Head of caudate nucleus (tissue), 42 donors: Measurements from ENCODE around the gene NTN5.
"Not testable (repeated sequence)": the region's sequence is repeated elsewhere in the genome, so short reads cannot be mapped to it uniquely, and the experiment has no call there.

Experiments used
- DNase-seq, 42 donors: peaks; one replicate each; pipeline versions ENCODE4 v3.0.0 to v3.0.0-alpha.2; 2020 to 2021; ENCODE audit warnings: mixed read lengths in 7 of 42
- intact Hi-C: fragments of 100-400 bp; cut with DNase I; formaldehyde crosslinking; loops from one replicate; pipeline ENCODE4 v1.15.0; 2022

NTN5 gene

DNA sequence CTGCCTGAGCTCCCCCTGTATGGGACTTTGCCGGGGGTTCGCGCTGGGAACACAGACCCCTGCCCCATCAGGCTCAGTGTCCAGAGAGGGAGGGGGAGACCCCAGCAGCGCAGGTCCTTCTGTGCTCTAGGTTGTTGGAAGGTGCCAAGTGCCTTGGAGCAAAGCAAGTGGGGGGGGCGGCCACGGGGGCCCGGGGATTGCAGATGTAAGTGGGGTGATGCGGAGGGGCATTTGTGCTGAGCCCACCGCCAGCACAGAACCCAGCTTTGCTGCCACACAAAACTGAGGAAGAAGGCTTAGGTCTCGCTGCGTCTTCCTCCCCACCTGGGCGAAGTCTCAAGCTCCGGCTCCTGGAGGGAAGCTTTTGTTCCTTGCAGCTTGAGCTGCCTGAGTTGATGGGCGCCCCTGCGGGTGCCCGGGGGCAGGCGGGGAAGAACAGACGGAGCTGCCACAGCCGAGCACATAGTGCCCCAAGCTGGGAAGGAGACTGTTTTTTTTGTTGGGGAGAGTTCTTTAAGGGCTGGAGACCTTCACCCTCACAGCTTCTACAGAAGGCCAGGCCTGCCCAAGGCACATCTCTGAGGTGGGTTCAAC, 1.5 kb upstream of the NTN5 start:
- intact Hi-C loops = no loop called here
- no peak for DNase-seq

DNA sequence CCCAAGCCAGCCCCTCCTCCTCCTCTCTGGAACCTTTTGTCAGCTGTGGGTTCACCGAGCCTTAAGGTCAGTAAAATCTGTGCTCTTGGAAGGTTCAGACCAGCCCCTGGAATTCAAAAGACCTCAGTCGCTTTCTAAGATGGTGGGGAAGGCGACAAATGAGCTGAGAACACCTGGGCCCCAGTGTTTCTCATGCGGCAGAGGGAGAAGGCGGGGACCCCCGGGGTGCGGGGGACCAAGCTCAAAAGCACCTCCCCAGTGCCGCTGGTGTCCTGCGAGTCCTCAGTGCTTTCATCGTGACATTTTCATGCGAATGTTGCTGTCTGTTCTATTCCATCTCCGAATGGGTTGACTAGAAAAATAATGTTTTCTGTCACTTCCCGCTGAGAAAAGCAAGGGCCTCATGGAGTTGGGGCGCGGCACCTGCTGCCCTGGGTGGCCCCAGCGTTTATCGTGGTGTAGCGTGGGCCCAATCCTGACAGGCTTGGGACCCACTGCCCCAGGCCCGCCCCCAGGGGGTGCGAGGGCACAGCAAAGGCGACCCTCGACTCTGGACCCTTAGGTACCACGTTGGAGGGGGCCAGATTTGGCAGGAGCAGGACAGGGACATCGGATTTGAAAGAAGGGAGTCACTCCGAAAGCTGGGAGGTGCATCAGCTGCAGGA, 751 bp upstream of the NTN5 start:
- DNase-seq = no peak
- intact Hi-C loops = no loop called here

DNA sequence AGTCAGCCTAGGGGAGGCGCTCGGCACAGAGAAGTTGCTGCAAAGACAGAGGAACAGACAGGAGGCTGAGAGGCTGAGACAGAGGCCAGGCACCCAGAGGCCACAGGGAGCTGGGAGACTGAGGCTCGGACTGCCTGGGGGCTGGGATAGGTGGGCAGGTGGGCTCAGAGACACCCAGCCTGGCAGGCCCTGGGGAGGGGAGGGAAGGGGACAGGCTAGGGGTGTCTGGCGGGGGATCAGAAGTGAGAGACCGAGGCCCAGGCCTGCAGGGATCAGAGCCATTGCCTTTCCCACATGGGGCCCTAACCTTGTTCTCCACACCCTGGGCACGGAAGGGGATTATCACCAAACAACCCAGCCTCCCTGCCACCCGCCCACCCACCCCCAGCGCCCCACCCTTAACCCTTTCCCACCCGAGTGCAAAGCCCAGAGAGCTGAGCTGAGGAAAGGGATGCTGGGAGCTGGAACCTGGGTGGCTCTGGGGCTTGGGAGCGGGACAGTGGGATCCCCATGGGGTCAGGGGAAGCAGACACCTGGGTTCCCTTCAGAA, 1.3 kb downstream of the NTN5 start:
- intact Hi-C loops = no loop called here

DNA sequence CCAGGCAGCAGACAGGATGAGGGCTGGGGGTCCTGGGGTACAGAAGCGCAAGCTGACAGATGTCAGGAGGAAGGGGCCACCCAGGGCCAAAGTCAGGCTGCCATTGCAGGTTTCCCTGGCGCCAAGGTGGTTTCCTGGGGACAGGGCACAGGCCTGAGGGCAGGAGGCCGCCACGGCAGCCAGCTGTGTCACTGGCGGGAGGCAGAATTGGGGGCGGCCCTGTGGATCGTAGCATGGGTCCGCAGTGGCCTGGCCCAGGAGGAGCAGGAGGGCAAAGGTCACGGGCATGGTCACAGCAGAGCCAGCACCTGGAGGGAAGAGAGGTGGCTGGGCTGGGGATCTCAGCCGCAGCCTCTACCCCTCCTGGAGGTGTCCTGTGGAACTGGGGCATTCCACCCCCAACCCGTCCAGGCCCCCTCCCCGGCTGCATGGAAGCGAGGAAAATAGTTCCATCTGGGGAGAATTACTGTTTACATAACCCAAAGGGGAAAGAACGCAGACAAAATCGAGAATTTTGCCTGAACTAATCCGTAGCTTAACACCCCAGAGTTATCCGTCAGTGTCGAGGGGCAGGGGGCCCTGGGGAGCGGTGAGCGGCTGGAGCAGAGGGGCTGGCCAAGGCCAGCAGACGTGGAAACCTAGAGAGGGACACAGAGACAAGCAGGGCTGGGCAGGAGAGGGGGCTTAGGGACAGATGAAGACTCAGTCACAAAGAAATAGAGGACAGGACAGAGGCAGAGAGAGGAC, 1.9 kb downstream of the NTN5 start:
- intact Hi-C loops = no loop called here
- DNase-seq = no peak

More for the DNA sequence above, 1.3 kb downstream of the NTN5 start:
- no peak for DNase-seq

DNA sequence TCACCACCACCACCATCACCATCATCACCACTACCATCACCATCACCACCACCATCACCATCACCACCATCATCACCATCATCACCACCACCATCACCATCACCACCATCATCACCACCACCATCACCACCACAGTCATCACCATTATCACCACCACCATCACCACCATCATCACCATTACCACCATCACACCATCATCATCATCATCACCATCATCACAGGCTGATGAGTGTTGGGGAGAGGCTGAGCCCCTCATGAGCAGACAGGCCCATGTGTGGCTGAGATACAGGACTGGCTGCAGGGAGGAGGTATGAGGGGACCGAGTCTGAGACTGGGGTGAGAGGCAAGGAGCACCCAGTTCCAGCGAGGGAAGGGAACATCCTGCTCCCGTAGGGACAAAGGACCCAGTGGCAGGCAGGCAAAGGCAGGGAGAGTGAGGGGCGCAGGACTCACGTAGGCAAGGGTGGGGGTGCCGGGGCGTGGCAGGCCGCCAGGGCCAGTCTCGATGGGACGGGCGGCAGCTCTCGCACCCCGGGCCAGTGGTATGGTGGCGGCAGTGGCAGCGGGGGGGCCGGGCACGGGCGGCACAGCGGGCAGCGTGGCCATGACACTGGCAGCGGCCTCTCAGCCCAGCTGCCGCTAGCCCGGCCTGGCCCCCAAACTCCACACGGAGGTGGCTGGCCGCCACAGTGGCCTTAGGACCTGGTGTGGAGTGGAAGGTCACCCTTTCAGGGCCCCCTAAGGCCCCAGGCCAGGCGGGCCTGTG, 2.7 kb downstream of the NTN5 start:
- intact Hi-C loops = no loop called here
- DNase-seq = no peak

DNA sequence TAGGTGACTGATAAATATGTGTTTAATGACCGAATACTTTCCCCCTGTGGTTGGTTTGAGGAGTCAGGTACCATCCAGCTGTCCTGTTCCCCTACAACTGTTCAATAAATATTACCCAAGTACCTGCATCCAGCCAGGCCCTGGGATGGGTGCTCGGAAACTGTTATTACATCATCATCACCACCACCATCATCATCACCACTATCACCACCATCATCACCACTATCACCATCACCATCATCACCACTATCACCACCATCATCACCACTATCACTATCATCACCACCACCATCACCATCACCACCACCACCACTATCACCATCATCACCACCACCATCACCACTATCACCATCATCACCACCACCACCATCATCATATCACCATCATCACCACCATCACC, 4.1 kb downstream of the NTN5 start:
- intact Hi-C loops = no loop called here
- no peak for DNase-seq

DNA sequence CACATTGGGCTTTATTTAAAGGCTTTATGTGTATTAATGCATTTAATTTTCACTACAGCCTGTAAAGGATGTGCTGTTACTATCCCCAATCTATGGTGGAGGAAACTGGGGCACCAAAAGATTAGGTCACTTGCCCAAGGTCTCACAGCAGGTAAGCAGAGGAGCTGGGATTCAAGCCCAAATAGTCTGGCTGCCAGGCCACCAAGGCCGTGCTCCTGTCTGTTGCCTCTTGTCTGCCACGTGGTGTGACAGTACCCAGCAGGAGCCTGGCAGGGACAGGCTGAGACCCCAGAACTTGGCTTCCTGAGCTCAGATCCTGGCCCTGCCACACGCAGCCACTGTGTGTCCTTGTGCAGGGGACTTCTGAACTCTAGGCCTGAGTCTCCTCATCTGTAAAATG, 4.5 kb downstream of the NTN5 start:
- intact Hi-C loops = no loop called here

DNA sequence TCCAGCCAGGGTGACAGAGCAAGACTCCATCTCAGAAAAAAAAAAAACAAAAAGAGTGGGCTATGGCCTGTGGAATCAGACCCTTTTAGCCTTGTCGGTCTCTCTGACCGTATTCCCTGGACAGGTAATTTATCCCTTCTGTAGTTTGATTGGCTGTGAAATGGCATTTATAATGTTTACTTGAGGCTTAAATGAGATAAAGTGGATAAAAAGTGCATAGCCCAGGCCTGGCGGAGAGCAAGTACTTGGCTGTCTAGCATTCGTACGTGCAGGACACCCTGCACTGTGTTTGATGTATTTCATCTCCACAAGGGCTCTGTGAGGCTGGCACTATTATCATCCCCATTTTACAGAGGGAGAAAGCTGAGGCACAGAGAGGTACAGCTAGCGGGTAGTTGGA, 7.0 kb downstream of the NTN5 start:
- intact Hi-C loops = no loop called here
- DNase-seq = no peak

More for the DNA sequence above, 4.5 kb downstream of the NTN5 start:
- no peak for DNase-seq

DNA sequence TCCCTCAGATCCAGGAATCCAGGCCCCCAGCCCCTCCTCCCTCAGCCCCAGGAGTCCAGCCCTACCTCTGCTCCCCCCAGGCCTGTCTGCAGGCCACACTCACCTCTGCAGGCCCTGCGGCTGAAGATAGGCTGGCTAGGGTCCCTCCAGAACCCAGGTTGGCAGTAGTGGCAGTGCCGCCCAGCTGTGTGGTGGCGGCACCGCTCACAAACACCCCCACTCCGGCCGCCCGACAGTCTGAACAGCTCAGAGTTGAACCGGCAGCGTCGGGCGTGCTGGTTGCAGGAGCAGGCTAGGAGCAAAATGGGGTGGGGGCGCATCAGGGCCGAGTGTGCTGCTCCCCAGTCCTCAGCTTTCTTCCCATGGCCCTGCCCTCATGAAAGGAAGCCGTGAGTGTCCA, 8.3 kb downstream of the NTN5 start:
- intact Hi-C loops = no loop called here
- DNase-seq = no peak

DNA sequence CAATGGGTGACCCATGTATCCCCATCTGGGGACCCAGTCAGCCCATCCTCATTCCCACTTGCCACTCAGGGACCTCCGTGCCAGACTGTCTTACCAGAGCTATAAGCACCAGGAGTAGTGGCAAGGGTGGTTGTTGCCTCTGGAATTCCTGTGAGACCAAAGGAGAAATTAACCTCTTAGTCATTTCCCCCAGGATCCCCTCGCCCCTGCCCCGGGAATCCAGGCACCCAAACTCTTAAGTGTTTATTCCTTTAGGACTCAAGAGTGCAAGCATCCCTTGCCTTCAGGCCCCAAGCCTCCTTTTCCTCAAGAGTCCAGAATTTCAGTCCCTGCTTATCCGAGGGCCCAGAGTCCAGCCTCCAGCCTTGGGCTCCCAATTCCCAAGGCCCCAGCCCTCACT, 9.2 kb downstream of the NTN5 start:
- intact Hi-C loops = no loop called here
- DNase-seq = no peak

DNA sequence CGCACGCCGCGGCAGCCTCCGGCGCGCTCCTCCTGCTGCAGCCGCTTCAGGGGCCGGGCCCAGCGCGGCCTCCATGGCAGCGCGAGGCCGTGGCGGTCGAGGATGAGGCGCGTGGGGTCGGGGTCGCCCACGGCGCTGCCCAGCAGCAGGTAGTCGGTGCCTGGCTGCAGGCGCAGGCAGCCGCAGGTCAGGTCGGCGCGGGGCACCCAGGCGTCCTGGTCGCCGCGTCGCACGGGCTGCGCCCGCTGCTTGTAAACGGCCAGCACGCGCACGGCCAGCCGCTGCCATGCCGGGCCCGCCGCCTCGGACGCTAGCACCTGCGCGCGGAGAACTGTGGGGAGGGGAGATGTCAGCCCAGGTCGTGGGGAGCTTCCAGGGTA, 11.1 kb downstream of the NTN5 start:
- intact Hi-C loops = no loop called here
- no peak for DNase-seq

DNA sequence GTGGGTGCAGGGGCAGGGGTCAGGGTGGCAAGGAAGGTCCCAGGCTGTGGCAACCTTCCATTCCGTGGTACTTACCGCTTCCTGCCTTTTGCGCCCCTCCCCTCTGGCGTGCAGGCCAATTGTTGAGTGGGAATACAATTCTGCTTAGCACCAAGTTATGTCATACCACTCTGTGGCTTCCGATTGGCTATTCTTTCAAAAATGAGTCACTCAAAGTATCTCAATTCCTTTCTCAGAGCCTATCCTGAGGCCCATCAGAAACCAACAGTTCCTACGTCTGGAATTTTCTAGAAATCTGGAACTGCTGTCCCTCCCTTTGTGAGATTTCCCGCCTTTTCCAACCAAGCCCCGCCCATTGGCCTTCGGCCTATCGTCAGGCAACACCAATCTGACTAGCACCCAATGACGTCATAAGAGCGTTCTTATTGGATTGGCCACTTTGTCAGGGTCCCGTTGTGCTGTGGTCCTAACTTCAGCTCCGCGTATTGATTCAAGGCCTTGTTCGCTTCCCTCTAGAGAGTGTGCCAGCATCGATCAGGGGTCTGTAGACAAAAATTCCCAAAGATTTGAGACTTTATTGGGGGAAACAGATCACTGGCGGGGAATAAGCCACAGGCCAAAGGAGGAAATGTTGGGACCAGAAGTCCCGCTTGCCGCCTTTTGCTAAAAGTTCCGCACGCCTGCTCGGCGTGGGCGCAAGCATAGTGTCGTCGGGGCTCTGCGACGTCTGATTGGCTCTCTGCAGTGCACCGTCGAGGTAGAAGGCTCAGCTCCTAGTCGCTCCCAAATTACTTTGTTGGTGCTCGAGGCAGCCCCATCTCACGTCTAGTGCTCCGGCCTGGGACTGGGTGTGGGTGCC, 11.7 kb downstream of the NTN5 start:
- intact Hi-C loops = no loop called here
- DNase-seq = peak; percentile 64 to 89 (median 79)

DNA sequence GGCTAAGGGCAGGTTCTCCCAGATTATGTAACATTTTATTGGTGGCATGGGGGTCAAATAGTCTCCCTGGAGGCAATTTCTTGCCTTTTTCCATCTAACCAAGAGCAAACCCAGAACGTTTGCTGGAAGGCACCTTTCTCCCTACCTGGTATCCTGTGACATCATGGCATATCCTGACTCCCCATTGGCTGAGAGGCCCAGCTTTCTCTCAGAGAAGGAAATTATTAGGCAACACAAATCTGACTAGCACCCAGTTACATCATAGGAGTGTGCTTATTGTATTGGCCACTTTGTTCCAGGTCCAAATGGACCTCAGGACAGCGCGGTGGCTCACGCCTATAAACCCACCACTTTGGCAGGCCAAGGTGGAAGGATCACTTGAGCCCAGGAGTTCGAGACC, 13.0 kb downstream of the NTN5 start:
- peak in 2 of 42 donors; percentile 17 to 30 for DNase-seq
- intact Hi-C loops = no loop called here

DNA sequence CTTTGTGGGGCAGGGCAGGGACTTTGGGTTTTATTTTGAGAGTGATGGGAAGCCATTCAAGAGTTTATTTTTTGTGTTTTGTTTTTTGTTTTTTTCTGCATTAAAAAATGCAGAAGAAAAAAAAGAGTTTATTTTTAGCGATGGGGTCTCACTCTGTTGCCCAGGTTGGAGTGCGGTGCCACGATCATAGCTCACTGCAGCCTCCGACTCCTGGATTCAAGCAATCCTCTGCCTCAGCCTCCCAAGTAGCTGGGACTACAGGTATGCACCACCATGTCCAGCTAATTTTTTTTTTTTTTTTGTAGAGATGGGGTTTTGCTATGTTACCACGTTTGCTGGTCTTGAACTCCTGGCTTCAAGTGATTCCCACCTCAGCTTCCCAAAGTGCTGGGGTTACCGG, 14.3 kb downstream of the NTN5 start:
- no peak for DNase-seq
- intact Hi-C loops = no loop called here

DNA sequence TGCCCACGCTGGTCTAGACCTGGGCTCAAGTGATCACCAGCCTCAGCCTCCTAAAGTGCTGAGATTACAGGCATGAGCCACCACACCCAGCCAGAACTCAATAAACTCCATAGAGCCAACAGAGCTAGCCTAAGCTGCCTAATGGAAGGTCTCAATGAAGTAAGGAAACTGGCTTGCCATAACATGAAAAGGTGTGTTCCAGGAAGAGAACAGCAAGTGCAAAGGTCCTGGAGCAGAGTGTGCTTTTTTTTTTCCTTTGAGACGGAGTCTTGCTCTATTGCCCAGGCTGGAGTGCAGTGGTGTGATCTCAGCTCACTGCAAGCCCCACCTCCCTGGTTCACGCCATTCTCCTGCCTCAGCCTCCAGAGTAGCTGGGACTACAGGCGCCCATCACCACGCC, 15.0 kb downstream of the NTN5 start:
- intact Hi-C loops, DNase-seq: not testable (repeated sequence)

DNA sequence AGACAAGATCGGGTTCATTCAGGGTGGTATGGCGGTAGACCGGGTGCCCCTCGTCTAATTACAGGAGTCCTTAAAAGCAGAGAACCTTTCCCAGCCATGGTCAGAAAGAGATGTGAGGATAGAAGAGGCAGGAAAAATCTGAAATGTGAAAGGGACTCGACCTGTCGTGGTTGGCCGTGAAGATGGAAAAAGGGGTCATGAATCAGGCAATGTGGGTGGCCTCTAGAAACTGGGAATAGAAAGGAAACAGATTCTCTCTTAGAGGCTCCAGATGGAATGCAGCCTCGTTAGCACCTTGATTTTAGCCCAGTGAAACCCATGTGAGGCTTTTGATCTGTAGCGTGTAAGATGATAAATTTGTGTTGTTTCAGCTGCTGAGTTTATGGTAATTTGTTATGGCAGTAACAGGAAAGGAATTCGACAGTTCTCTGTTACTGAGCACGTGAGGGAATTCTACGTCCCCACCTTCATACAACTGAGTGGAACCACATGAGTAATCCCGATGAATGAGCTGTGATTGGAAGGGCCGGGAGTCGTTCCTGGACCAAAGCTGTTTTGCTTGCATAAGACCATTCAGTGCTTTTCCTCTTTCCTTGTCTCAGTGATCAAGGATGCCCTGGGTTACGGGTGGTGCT, 15.9 kb downstream of the NTN5 start:
- no peak for DNase-seq
- intact Hi-C loops = no loop called here

DNA sequence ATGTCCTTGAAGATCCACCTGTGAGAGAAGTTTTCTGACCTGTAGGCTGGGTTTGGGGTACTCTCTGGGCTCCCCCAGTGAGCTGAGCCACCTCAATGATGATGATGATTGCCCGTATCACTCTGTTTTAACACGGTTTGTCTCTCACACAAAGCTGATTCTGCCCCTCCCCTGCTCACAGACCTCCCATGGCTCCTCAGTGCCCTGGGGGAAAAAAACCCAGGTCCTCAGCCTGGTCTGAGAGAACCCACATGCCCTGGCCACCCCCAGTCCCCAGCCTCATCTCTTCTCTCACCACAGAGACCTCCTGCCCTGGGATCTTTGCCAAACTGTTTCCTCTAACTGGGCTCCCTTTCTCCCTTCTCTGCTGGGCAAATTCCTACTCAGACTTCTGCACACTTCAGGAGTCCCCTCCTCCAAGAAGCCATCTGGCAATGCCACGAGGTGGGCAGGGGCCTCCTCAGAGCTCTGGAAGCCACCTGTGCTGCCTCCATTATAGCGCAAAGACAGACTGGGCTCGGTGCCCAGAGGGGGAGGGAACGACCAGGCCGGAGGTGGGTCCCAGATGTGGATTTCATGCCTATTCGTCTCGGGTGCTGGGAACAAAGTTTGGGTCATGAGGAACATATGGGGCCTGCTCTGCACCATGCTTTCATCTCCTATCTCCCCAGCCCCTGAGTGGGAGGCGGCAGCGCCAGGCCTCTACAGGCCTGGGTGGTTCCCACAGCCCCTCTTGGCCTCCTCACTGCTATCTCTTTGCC, 18.3 kb downstream of the NTN5 start:
- intact Hi-C loops = no loop called here
- DNase-seq = no peak

DNA sequence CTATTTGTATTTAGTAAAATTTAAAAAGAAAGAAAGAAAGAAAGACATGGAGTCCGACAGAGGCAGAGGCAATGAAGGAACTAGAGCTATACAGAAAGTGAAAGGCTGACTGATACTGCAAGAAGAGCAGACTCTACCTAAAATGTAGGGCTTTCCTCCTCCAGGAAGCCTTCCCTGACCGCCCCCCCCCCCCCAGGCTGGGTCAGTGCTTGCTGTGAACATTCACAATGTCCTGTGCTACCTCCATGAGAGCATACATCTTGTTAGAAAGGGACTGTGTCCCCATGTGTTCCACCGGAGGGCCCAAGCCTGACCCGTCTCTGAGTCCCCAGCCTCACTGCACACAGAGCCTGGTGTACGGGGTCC, 21.2 kb downstream of the NTN5 start:
- intact Hi-C loops = no loop called here

More for the DNA sequence above, 21.2 kb downstream of the NTN5 start:
- no peak for DNase-seq
